ENCODE measurements around the gene ETFA. TPM values are rescaled to one million over a fixed set of nuclear protein-coding genes. Genes with fewer than 3 reads are reported as not detected.
A peak's percentile ranks its signal among the peaks of the same experiment; 100 is the strongest.

The ETFA gene
- polyA plus RNA-seq = 100 to 1,000 TPM; 146 to 157 (median 157) TPM

DNA sequence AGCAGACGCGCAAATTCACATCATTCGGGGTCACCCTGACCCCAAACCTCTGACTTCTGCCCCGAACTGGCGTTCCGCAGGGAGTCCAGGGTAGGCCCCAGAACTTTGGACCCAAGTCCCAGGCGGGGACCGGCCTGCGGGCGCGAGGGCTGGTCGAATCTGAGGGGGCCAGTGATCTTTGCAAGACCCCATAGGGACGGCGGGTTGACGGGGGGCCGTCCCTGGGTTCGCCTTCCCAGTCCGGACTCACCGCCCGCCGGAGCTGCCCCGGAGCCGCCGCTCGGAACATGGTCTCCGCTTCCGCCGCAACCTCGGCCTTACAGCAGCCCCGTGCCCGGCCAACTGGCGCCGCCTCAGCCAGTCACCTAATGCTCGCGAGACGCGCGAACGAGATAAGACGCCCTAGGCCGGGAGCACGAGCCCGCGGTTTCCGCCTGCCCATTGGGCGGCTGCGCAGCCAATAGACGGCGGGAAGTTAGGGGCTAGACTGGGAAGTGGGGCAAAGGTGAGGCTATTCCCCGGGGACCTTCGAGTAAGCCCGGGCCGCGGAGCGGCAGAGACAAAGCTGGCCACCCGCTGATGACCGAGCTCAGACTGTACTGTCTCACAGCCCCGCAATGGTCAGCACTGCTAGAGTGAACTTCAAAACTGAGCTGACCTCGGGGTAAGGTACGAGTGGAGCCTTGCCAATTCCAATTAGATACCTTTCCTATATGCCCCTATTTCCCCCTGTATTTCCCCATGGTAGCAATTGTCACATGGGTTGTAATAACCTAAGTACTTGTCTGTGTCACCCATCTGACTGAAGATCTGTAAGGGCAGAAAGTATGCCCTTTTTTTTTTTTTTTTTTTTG is at the start of gene ETFA:
TSS of gene ETFA (minus strand) at position 370 of the 854 bp plus-strand sequence. CDS start at position 289, 81 bp downstream.
- Mint-ChIP-seq H3K9me3 (no peaks in the 10 kb centered on the region), H3K4me3 (peak within 1 kb of the TSS; percentile 88 to 91 (median 89))

DNA sequence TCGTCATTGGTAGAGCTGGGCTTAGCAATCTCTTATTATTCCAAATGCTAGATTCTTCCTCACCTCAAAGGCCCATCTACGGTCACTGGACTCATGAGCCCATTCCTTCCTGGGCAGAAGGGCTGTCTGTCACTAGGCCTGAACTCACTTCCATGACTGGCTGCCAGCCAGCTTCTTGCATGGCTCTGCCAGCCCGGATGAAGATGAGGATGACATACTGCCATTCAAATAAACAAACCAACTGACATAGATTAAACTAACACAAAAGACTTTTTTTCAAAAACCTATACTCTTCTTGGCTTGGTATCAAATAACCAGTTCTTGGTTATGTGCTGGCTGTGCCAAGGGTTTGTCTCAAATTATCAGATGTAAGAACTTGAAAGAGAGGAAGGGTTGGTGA is 49.1 kb upstream of the ETFA start:
- H3K9me3 Mint-ChIP-seq = no peaks in the 10 kb centered on the region
- DNase-seq = no peak
- H3K27me3 Mint-ChIP-seq (ENCODE audit: low read depth in 3 of 3) = no peaks in the 10 kb centered on the region
- H3K36me3 Mint-ChIP-seq = peaks cover 6 to 33% (median 15%) of the 10 kb centered on the region in 3 donors
- H3K4me3 Mint-ChIP-seq = no peak overlapping the region
- H3K4me1 Mint-ChIP-seq = no peaks in the 10 kb centered on the region
- no peak overlapping the region for H3K27ac Mint-ChIP-seq

More for the DNA sequence above, at the start of gene ETFA:
- H3K36me3 Mint-ChIP-seq = no peaks in the 10 kb centered on the region
- peak; percentile 89 to 91 (median 90) for DNase-seq
- H3K4me1 Mint-ChIP-seq = peaks cover 36 to 54% of the 10 kb centered on the region in 2 donors
- H3K27me3 Mint-ChIP-seq (ENCODE audit: low read depth in 3 of 3) = peaks cover 1 to 9% (median 4%) of the 10 kb centered on the region in 3 donors
- H3K27ac Mint-ChIP-seq = peak within 1 kb of the TSS; percentile 86 to 92 (median 90)

DNA sequence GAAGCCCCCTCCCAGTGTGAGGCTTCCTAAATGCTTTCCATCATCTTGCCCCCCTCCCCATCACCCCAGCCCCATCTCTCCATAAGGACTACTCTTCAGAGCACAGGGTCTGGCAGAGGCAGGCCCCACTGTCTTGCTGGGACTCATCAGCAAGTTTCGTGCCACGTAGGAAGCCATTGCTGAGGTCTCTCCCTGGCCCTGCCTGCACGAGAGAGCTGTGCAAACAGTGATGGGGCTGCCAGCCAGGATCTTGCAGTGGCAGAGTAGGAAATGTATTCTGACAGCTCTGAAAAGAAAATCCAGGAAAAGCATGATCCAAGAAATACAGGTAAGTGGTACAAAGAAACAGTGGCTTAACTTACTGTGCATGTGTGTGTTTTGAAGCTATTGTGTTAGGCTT is 47.9 kb upstream of the ETFA start:
- no peak overlapping the region for H3K27ac Mint-ChIP-seq
- no peak overlapping the region for H3K4me3 Mint-ChIP-seq
- H3K27me3 Mint-ChIP-seq (ENCODE audit: low read depth in 3 of 3) = no peaks in the 10 kb centered on the region
- H3K4me1 Mint-ChIP-seq = no peaks in the 10 kb centered on the region
- no peak for DNase-seq
- peaks cover 6 to 35% (median 14%) of the 10 kb centered on the region in 3 donors for H3K36me3 Mint-ChIP-seq
- no peaks in the 10 kb centered on the region for H3K9me3 Mint-ChIP-seq

DNA sequence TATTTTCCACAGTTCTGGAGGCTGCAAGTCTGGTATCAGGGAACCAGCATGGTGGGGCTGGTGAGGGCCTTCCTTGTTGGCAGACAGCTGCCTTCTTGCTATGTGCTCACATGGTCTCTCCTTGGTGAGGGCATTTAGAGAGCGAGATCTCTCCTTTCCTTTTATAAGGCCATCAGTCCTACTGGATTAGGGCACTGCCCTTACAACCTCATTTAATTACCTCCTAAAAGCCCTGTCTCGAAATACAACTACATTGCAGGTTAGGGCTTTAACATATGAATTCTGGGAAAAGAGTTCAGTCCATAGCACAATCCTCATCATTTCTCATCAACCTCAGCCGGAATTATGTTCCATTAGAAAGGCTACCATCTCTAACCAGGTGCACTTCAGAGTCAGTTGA is 47.2 kb upstream of the ETFA start:
- Mint-ChIP-seq H3K9me3 (no peaks in the 10 kb centered on the region), H3K27me3 (ENCODE audit: low read depth in 3 of 3) (no peaks in the 10 kb centered on the region), H3K4me3 (no peak overlapping the region), H3K4me1 (no peaks in the 10 kb centered on the region), H3K27ac (no peak overlapping the region), H3K36me3 (peaks cover 12 to 30% (median 20%) of the 10 kb centered on the region in 3 donors)
- no peak for DNase-seq

DNA sequence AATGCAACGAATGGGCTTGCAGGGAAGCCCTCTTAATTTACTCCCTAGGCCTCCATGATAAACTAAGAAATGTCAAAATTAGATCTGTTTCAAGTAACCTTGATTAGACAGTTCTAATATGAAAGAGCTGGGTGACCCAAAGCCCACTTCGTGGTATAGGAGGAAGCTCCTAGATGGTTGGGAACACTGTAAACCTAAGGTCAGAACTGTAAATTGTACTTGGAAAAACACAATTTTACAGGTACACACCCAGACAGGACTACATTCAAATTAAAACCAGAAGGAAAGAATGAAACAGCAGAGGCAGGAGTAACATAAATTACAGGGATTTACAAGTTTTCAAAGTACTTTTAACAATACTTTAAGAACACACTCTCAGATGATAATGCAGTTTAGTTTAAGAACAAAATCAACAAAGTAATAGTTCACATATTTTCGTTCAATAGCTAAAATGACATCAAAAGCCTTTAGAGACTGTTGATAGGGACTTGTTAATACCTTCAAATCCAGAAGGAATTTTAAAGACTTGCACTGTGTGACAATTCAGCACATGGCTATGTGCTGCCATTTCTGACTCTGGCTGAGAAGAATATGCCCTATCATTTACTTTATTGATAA is 43.7 kb upstream of the ETFA start:
- Mint-ChIP-seq H3K27me3 (ENCODE audit: low read depth in 3 of 3) (peaks cover 0 to 2% (median 0%) of the 10 kb centered on the region in 3 donors), H3K27ac (no peak overlapping the region), H3K9me3 (no peaks in the 10 kb centered on the region), H3K4me3 (no peak overlapping the region), H3K36me3 (peaks cover 12 to 47% (median 31%) of the 10 kb centered on the region in 3 donors), H3K4me1 (no peaks in the 10 kb centered on the region)
- no peak for DNase-seq

DNA sequence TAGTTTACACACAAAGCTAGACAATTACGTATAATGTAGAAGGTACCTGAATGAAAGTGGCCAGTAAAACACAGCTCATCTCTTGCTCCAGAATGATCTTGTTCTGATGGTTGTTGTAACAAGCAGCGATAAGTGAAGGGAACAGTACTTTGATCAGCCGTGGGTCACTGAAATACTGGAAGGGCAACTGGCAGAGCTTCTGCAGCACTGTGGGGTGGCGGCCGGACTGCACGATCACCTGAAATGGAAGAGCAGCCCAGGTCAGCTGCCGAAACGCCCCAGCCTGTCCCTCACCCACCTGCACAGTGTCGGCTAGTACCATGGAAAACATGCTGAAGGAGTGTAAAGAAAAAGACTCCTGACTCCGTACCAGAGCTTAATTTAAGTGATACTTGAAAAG is 42.6 kb upstream of the ETFA start:
- H3K27me3 Mint-ChIP-seq (ENCODE audit: low read depth in 3 of 3) = peaks cover 0 to 2% (median 1%) of the 10 kb centered on the region in 3 donors
- H3K9me3 Mint-ChIP-seq = no peaks in the 10 kb centered on the region
- H3K4me1 Mint-ChIP-seq = no peaks in the 10 kb centered on the region
- DNase-seq = no peak
- no peak overlapping the region for H3K27ac Mint-ChIP-seq
- H3K4me3 Mint-ChIP-seq = no peak overlapping the region
- H3K36me3 Mint-ChIP-seq = peaks cover 19 to 50% (median 35%) of the 10 kb centered on the region in 3 donors

DNA sequence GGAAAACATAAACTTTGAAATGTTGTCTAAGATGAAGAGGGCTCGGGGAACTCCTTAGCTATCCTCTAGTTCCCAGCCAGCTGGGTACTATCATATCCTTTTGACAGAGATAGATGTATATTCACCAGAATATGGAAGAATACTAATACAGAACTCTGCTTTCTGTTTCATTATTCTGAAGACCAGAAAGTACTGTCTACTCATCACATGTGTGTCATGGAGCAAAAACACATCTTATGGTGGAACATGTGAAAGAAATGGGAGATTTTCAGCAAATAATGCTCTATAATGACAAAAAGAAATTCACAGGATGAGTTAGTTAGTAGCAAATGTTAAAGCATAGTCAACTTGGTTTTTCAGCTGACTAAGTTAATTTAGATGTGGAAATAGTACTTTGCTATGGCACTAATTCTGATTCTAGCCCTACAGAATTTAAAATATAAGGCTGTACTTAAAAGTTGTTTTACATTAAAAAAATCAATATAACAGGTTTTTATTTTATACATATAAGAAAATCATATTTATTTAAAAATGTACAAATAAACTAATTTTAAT is 41.8 kb upstream of the ETFA start:
- H3K4me1 Mint-ChIP-seq = no peaks in the 10 kb centered on the region
- DNase-seq = no peak
- H3K36me3 Mint-ChIP-seq = peaks cover 22 to 46% (median 36%) of the 10 kb centered on the region in 3 donors
- H3K27ac Mint-ChIP-seq = no peak overlapping the region
- H3K4me3 Mint-ChIP-seq = no peak overlapping the region
- peaks cover 2 to 4% (median 3%) of the 10 kb centered on the region in 3 donors for H3K27me3 Mint-ChIP-seq (ENCODE audit: low read depth in 3 of 3)
- no peaks in the 10 kb centered on the region for H3K9me3 Mint-ChIP-seq

DNA sequence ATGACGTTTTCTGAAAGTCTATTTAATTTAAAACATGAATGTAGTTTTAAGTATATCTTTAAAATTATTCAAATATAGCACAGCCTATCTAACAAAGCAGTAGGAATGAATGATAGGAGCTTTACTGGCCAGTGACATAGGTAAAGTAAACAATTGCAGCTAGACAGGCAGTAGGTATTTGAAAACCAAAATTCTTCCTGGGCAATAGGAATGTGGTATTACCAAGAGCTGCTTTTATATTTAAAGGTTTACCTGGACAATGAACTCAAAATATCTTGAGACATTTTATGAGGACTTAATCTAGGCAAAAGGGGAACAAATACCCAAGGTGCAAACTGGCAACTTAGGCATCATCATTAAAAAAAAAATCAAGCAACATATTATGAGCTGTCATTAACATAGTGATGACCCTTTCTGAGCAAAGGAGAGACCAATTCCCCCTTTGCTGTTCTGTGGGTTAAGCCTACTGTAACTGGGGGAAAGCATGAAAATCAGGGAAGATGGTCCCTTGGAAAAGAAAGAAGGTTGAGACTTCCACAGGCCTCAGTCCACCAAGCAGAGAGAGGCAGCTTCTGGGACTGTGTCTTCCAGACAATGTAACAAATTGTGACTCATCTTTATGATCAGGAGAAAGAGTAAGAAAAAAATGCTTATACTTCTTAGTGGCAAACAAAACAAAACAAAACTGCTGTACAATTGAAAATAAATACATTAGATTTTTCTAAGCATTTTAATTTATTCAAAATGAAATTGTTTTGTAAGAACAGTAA is 38.2 kb upstream of the ETFA start:
- H3K9me3 Mint-ChIP-seq = peaks cover 0 to 4% (median 0%) of the 10 kb centered on the region in 6 donors
- H3K27ac Mint-ChIP-seq = no peak overlapping the region
- peaks cover 21 to 39% (median 32%) of the 10 kb centered on the region in 3 donors for H3K36me3 Mint-ChIP-seq
- H3K4me1 Mint-ChIP-seq = peaks cover 14 to 20% of the 10 kb centered on the region in 2 donors
- H3K4me3 Mint-ChIP-seq = no peak overlapping the region
- peaks cover 9 to 27% (median 18%) of the 10 kb centered on the region in 3 donors for H3K27me3 Mint-ChIP-seq (ENCODE audit: low read depth in 3 of 3)
- DNase-seq = no peak

DNA sequence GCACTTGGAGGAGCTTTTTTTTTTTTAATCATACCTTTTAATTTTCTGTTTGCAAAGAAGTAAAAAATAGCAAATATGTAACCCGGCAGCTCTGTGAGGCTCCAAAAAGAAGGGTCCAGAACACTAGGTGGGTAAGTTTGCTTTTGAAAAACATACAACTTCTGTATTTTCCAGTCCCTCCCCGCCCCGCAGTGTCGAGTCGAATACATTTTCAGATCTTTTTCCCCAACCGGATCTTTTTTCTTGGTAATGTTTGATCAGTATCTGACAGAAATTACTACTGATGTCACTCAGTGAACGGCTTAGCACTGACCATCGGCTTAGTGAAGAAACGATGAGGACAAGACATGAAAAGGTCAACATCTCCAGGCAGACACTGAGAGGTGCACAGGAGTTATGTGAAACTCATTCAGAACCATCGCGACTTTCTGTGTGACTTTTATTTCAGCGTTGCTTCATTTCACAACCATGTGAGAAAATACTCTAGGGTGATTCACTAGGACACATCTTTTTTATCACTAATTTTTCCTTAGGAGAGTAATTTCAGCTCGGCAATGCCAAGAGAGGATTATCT is 36.3 kb upstream of the ETFA start:
- peak overlapping the region in 4 of 5 donors; percentile 6 to 56 (median 28) for H3K4me3 Mint-ChIP-seq
- H3K9me3 Mint-ChIP-seq = peaks cover 0 to 4% (median 0%) of the 10 kb centered on the region in 6 donors
- peaks cover 22 to 34% of the 10 kb centered on the region in 2 donors for H3K4me1 Mint-ChIP-seq
- no peak overlapping the region for H3K27ac Mint-ChIP-seq
- H3K27me3 Mint-ChIP-seq (ENCODE audit: low read depth in 3 of 3) = peaks cover 9 to 34% (median 32%) of the 10 kb centered on the region in 3 donors
- DNase-seq = no peak
- peaks cover 15 to 29% (median 28%) of the 10 kb centered on the region in 3 donors for H3K36me3 Mint-ChIP-seq

DNA sequence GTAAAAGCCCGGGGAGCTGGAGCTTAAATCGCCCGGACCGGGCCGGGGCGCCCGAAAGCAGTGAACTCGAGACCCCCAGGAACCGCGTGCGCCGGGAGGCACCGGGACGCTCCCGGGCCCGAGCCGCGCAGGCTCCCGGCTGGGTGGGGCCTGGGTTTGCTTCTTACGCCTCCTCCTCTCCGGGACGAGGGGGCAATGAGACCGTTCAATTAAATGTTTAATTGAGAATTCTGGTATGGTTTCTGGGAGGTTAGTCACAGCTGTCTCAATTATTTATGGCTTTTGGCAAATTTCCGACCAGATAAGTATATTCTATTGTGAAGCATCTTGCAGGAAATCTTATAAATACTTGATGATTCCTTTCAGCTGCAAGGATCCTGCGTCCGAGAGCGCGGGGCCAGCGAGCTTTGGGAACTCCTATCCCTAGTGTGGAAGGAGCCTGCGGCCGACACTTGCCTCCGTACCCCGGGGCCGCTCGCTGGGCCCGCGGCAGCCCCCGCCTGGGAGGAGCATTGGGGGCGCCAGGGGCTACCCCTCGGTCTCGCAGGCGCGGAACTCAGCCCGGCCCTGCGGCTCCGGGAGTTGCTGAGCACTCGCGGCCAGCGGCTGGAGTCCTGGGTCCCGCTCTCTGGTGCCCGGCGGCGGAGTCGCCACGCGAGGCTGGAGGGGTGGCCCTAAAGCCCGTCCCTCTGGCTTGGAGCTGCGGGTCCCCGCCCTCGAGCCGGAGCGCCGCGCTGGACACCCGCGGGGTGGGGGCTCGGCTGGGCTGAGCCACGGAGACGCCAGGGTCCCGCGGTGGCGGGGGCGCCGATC is 35.6 kb upstream of the ETFA start:
- Mint-ChIP-seq H3K27me3 (ENCODE audit: low read depth in 3 of 3) (peaks cover 11 to 38% (median 37%) of the 10 kb centered on the region in 3 donors), H3K27ac (no peak overlapping the region), H3K4me1 (peaks cover 26 to 39% of the 10 kb centered on the region in 2 donors), H3K36me3 (peaks cover 15 to 29% (median 25%) of the 10 kb centered on the region in 3 donors), H3K9me3 (peaks cover 0 to 4% (median 0%) of the 10 kb centered on the region in 6 donors), H3K4me3 (peak overlapping the region in 4 of 5 donors; percentile 21 to 65 (median 37))
- DNase-seq = no peak

DNA sequence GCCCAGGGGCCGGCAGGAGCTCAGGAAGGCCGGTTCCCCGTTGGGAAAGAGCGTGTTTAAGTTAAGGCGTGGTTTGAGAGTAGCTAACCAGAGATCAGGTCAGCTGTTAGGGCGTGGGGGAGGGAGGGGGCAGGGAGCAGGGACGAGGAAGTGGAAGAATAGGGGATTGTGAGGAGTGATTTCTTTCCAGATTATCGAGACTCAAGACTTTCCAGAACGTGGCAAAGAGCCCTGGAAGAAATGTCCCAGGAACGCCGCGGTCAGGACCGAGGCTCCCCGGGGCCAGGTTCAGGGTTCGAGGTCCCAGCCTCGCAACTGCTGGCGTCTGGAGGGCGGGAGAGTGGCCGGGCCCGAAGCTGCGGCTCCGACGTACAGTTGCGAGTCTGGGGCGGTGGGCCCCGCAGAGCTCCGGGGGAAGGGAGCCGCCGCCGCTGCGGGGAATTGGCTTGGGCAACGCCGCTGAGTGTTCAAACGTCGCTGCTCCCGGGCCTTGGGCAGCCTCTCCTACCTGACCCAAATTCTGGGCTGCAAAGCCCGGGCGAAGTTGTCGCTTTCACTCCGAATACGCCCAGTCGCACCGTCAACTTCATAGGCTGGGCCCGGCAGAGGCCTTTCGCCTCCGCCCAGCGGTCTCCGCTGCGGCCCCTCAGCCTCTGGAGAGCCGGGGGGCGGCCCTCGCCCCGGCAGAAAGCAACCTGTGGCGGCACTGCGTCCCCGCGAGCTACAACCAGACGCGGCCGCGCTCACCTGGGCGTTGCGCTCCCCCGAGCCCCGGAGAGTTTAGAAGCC is 34.8 kb upstream of the ETFA start:
- H3K4me1 Mint-ChIP-seq = peaks cover 32 to 45% of the 10 kb centered on the region in 2 donors
- DNase-seq = peak in 1 of 3 donors; percentile 11
- peak overlapping the region; percentile 56 to 72 (median 61) for H3K4me3 Mint-ChIP-seq
- H3K9me3 Mint-ChIP-seq = peaks cover 0 to 4% (median 0%) of the 10 kb centered on the region in 6 donors
- no peak overlapping the region for H3K27ac Mint-ChIP-seq
- H3K36me3 Mint-ChIP-seq = peaks cover 15 to 26% (median 21%) of the 10 kb centered on the region in 3 donors
- peaks cover 16 to 44% (median 42%) of the 10 kb centered on the region in 3 donors for H3K27me3 Mint-ChIP-seq (ENCODE audit: low read depth in 3 of 3)

DNA sequence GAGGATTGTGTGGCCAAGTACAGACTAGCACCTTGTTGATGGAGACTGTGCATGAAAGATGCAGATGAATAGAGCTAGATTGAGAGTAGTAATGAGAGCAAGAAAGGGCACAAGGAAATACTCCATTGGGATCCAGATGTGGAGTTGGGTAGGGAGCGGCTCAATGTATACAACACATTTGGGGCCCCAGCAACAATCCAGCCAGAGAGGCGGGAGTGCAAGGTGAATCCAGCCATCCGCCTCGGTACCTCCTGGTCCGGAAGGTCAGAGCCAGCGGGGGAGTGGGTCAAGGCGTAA is 34.3 kb upstream of the ETFA start:
- DNase-seq = no peak
- peak overlapping the region; percentile 56 to 72 (median 61) for H3K4me3 Mint-ChIP-seq
- H3K4me1 Mint-ChIP-seq = peaks cover 37 to 51% of the 10 kb centered on the region in 2 donors
- H3K27ac Mint-ChIP-seq = no peak overlapping the region
- peaks cover 16 to 49% (median 45%) of the 10 kb centered on the region in 3 donors for H3K27me3 Mint-ChIP-seq (ENCODE audit: low read depth in 3 of 3)
- H3K9me3 Mint-ChIP-seq = peaks cover 0 to 5% (median 0%) of the 10 kb centered on the region in 6 donors
- H3K36me3 Mint-ChIP-seq = peaks cover 15 to 22% (median 15%) of the 10 kb centered on the region in 3 donors
